ENCODE measurements around the gene PLXDC2.

The PLXDC2 gene

GRCh38 chr10:19818876-19819275 is 2.6 kb downstream of the PLXDC2 start:
- Histone ChIP-seq H3K27me3 (ENCODE audit: control insufficient read depth, insufficient read depth, low read length) (no peaks in the 10 kb centered on the region), H3K4me3 (ENCODE audit: low read depth, low read length) (peak overlapping the region; percentile 72), H3K36me3 (ENCODE audit: control insufficient read depth, insufficient read depth, low read length) (no peaks in the 10 kb centered on the region), H3K9ac (ENCODE audit: low read depth, low read length) (no peak overlapping the region), H3K4me1 (ENCODE audit: control insufficient read depth, insufficient read depth, low read length) (peaks cover 6% of the 10 kb centered on the region), H3K9me3 (ENCODE audit: control insufficient read depth, insufficient read depth, low read length) (no peaks in the 10 kb centered on the region)

- Histone ChIP-seq H3K4me3 (ENCODE audit: low read depth, low read length) (no peak overlapping the region), H3K27me3 (ENCODE audit: control insufficient read depth, insufficient read depth, low read length) (no peaks in the 10 kb centered on the region), H3K9ac (ENCODE audit: low read depth, low read length) (no peak overlapping the region), H3K4me1 (ENCODE audit: control insufficient read depth, insufficient read depth, low read length) (peaks cover 6% of the 10 kb centered on the region), H3K9me3 (ENCODE audit: control insufficient read depth, insufficient read depth, low read length) (no peaks in the 10 kb centered on the region), H3K36me3 (ENCODE audit: control insufficient read depth, insufficient read depth, low read length) (no peaks in the 10 kb centered on the region)
Measured at GRCh38 chr10:19819419-19820033, 3.3 kb downstream of the PLXDC2 start.

- peaks cover 18% of the 10 kb centered on the region for H3K4me1 ChIP-seq (ENCODE audit: control insufficient read depth, insufficient read depth, low read length)
- no peaks in the 10 kb centered on the region for H3K36me3 ChIP-seq (ENCODE audit: control insufficient read depth, insufficient read depth, low read length)
- H3K9me3 ChIP-seq (ENCODE audit: control insufficient read depth, insufficient read depth, low read length): no peaks in the 10 kb centered on the region
- no peaks in the 10 kb centered on the region for H3K27me3 ChIP-seq (ENCODE audit: control insufficient read depth, insufficient read depth, low read length)
- no peak overlapping the region for H3K9ac ChIP-seq (ENCODE audit: low read depth, low read length)
- no peak overlapping the region for H3K4me3 ChIP-seq (ENCODE audit: low read depth, low read length)
Measured at GRCh38 chr10:19824381-19825342, 8.4 kb downstream of the PLXDC2 start.

- Histone ChIP-seq H3K9ac (ENCODE audit: low read depth, low read length) (no peak overlapping the region), H3K4me3 (ENCODE audit: low read depth, low read length) (no peak overlapping the region), H3K9me3 (ENCODE audit: control insufficient read depth, insufficient read depth, low read length) (no peaks in the 10 kb centered on the region), H3K27me3 (ENCODE audit: control insufficient read depth, insufficient read depth, low read length) (no peaks in the 10 kb centered on the region), H3K4me1 (ENCODE audit: control insufficient read depth, insufficient read depth, low read length) (peaks cover 18% of the 10 kb centered on the region), H3K36me3 (ENCODE audit: control insufficient read depth, insufficient read depth, low read length) (no peaks in the 10 kb centered on the region)
Measured at GRCh38 chr10:19825700-19826099, 9.5 kb downstream of the PLXDC2 start.

GRCh38 chr10:19826712-19827111 is 10.5 kb downstream of the PLXDC2 start:
- H3K9ac ChIP-seq (ENCODE audit: low read depth, low read length): no peak overlapping the region
- peaks cover 18% of the 10 kb centered on the region for H3K4me1 ChIP-seq (ENCODE audit: control insufficient read depth, insufficient read depth, low read length)

GRCh38 chr10:19828278-19829049 is 12.2 kb downstream of the PLXDC2 start:
- Histone ChIP-seq H3K9me3 (ENCODE audit: control insufficient read depth, insufficient read depth, low read length) (no peaks in the 10 kb centered on the region), H3K4me3 (ENCODE audit: low read depth, low read length) (no peak overlapping the region), H3K27me3 (ENCODE audit: control insufficient read depth, insufficient read depth, low read length) (no peaks in the 10 kb centered on the region), H3K4me1 (ENCODE audit: control insufficient read depth, insufficient read depth, low read length) (peaks cover 29% of the 10 kb centered on the region), H3K36me3 (ENCODE audit: control insufficient read depth, insufficient read depth, low read length) (no peaks in the 10 kb centered on the region), H3K9ac (ENCODE audit: low read depth, low read length) (no peak overlapping the region)

More at GRCh38 chr10:19826712-19827111, 10.5 kb downstream of the PLXDC2 start:
- Histone ChIP-seq H3K4me3 (ENCODE audit: low read depth, low read length) (no peak overlapping the region), H3K36me3 (ENCODE audit: control insufficient read depth, insufficient read depth, low read length) (no peaks in the 10 kb centered on the region), H3K27me3 (ENCODE audit: control insufficient read depth, insufficient read depth, low read length) (no peaks in the 10 kb centered on the region), H3K9me3 (ENCODE audit: control insufficient read depth, insufficient read depth, low read length) (no peaks in the 10 kb centered on the region)

GRCh38 chr10:19832699-19833098 is 16.5 kb downstream of the PLXDC2 start:
- peaks cover 37% of the 10 kb centered on the region for H3K4me1 ChIP-seq (ENCODE audit: control insufficient read depth, insufficient read depth, low read length)
- no peaks in the 10 kb centered on the region for H3K27me3 ChIP-seq (ENCODE audit: control insufficient read depth, insufficient read depth, low read length)
- no peaks in the 10 kb centered on the region for H3K9me3 ChIP-seq (ENCODE audit: control insufficient read depth, insufficient read depth, low read length)
- no peaks in the 10 kb centered on the region for H3K36me3 ChIP-seq (ENCODE audit: control insufficient read depth, insufficient read depth, low read length)
- H3K4me3 ChIP-seq (ENCODE audit: low read depth, low read length): no peak overlapping the region
- H3K9ac ChIP-seq (ENCODE audit: low read depth, low read length): no peak overlapping the region

- Histone ChIP-seq H3K9ac (ENCODE audit: low read depth, low read length) (no peak overlapping the region), H3K4me3 (ENCODE audit: low read depth, low read length) (no peak overlapping the region), H3K4me1 (ENCODE audit: control insufficient read depth, insufficient read depth, low read length) (peaks cover 31% of the 10 kb centered on the region)
Measured at GRCh38 chr10:19833170-19833824, 17.1 kb downstream of the PLXDC2 start.

GRCh38 chr10:19835952-19836351 is 19.7 kb downstream of the PLXDC2 start:
- peaks cover 28% of the 10 kb centered on the region for H3K4me1 ChIP-seq (ENCODE audit: control insufficient read depth, insufficient read depth, low read length)
- H3K9me3 ChIP-seq (ENCODE audit: control insufficient read depth, insufficient read depth, low read length): no peaks in the 10 kb centered on the region
- H3K9ac ChIP-seq (ENCODE audit: low read depth, low read length): no peak overlapping the region
- H3K36me3 ChIP-seq (ENCODE audit: control insufficient read depth, insufficient read depth, low read length): no peaks in the 10 kb centered on the region
- H3K4me3 ChIP-seq (ENCODE audit: low read depth, low read length): no peak overlapping the region
- no peaks in the 10 kb centered on the region for H3K27me3 ChIP-seq (ENCODE audit: control insufficient read depth, insufficient read depth, low read length)

More at GRCh38 chr10:19833170-19833824, 17.1 kb downstream of the PLXDC2 start:
- no peaks in the 10 kb centered on the region for H3K9me3 ChIP-seq (ENCODE audit: control insufficient read depth, insufficient read depth, low read length)
- H3K27me3 ChIP-seq (ENCODE audit: control insufficient read depth, insufficient read depth, low read length): no peaks in the 10 kb centered on the region
- no peaks in the 10 kb centered on the region for H3K36me3 ChIP-seq (ENCODE audit: control insufficient read depth, insufficient read depth, low read length)

- H3K4me3 ChIP-seq (ENCODE audit: low read depth, low read length): no peak overlapping the region
- H3K9me3 ChIP-seq (ENCODE audit: control insufficient read depth, insufficient read depth, low read length): no peaks in the 10 kb centered on the region
- no peak overlapping the region for H3K9ac ChIP-seq (ENCODE audit: low read depth, low read length)
- H3K4me1 ChIP-seq (ENCODE audit: control insufficient read depth, insufficient read depth, low read length): peaks cover 28% of the 10 kb centered on the region
- no peaks in the 10 kb centered on the region for H3K36me3 ChIP-seq (ENCODE audit: control insufficient read depth, insufficient read depth, low read length)
- H3K27me3 ChIP-seq (ENCODE audit: control insufficient read depth, insufficient read depth, low read length): no peaks in the 10 kb centered on the region
Measured at GRCh38 chr10:19839090-19839489, 22.9 kb downstream of the PLXDC2 start.

GRCh38 chr10:19839552-19839951 is 23.3 kb downstream of the PLXDC2 start:
- H3K27me3 ChIP-seq (ENCODE audit: control insufficient read depth, insufficient read depth, low read length): no peaks in the 10 kb centered on the region
- no peaks in the 10 kb centered on the region for H3K9me3 ChIP-seq (ENCODE audit: control insufficient read depth, insufficient read depth, low read length)
- H3K9ac ChIP-seq (ENCODE audit: low read depth, low read length): no peak overlapping the region
- no peak overlapping the region for H3K4me3 ChIP-seq (ENCODE audit: low read depth, low read length)
- H3K4me1 ChIP-seq (ENCODE audit: control insufficient read depth, insufficient read depth, low read length): peaks cover 28% of the 10 kb centered on the region
- no peaks in the 10 kb centered on the region for H3K36me3 ChIP-seq (ENCODE audit: control insufficient read depth, insufficient read depth, low read length)

Measured in iPS-15b (cell line).